GM23248 (cell line): ENCODE data around the gene CST11. TPM values are rescaled to one million over a fixed set of nuclear protein-coding genes. Genes with fewer than 3 reads are reported as not detected.

Source experiments
- DNase-seq: peaks from one replicate; pipeline ENCODE4 v3.0.0-alpha.2; 2015
- H2AFZ ChIP-seq: fragments of 200-600 bp; sonication (generic); 2 replicates; pipeline ENCODE4 v1.6.1; 2016; ENCODE audit warnings: antibody characterized with exemption
- H3F3A ChIP-seq: fragments of 200-600 bp; sonication (generic); 2 replicates; pipeline ENCODE4 v1.6.1; 2016; ENCODE audit warnings: mild to moderate bottlenecking, antibody characterized with exemption, mixed run types; ENCODE audit not compliant: insufficient read depth
- H3K27ac ChIP-seq: fragments of 200-600 bp; sonication (generic); 2 replicates; pipeline ENCODE4 v1.5.1; 2016; ENCODE audit warnings: mild to moderate bottlenecking
- H3K27me3 ChIP-seq: fragments of 200-600 bp; sonication (generic); replicated peaks from 2 replicates; pipeline ENCODE4 v1.6.1; 2016; ENCODE audit warnings: mild to moderate bottlenecking; ENCODE audit not compliant: insufficient read depth
- H3K36me3 ChIP-seq: fragments of 200-600 bp; sonication (generic); 2 replicates; pipeline ENCODE4 v1.6.1; 2016; ENCODE audit warnings: low read depth, mild to moderate bottlenecking
- H3K4me1 ChIP-seq: fragments of 200-600 bp; sonication (generic); 2 replicates; pipeline ENCODE4 v1.6.1; 2016; ENCODE audit warnings: mild to moderate bottlenecking; ENCODE audit not compliant: insufficient read depth
- H3K4me2 ChIP-seq: fragments of 200-600 bp; sonication (generic); one replicate; pipeline ENCODE4 v1.6.1; 2016; ENCODE audit warnings: mild to moderate bottlenecking; ENCODE audit not compliant: unreplicated experiment
- H3K4me3 ChIP-seq: fragments of 200-600 bp; sonication (generic); 2 replicates; pipeline ENCODE4 v1.5.1; 2016; ENCODE audit warnings: mild to moderate bottlenecking
- H3K79me2 ChIP-seq: fragments of 200-600 bp; sonication (generic); 2 replicates; pipeline ENCODE4 v1.6.1; 2016; ENCODE audit warnings: mild to moderate bottlenecking; ENCODE audit not compliant: insufficient read depth
- H3K9ac ChIP-seq: fragments of 200-600 bp; sonication (generic); 2 replicates; pipeline ENCODE4 v1.6.1; 2016; ENCODE audit warnings: mild to moderate bottlenecking
- H3K9me2 ChIP-seq: fragments of 200-600 bp; sonication (generic); 2 replicates; pipeline ENCODE4 v1.6.1; 2016; ENCODE audit warnings: mixed run types, mild to moderate bottlenecking, moderate library complexity; ENCODE audit not compliant: insufficient read depth
- H3K9me3 ChIP-seq: fragments of 200-600 bp; sonication (generic); one replicate; pipeline ENCODE4 v1.6.1; 2017; ENCODE audit warnings: low read depth
- H4K20me1 ChIP-seq: fragments of 200-600 bp; sonication (generic); 2 replicates; pipeline ENCODE4 v1.6.0; 2016; ENCODE audit not compliant: insufficient read depth
- EZH2 ChIP-seq: fragments of 200-600 bp; sonication (generic); IDR thresholded peaks from 2 replicates; pipeline ENCODE4 v1.6.1; 2018; ENCODE audit warnings: antibody characterized with exemption, mild to moderate bottlenecking; ENCODE audit not compliant: insufficient read depth, poor library complexity, severe bottlenecking
- EZH2phosphoT487 ChIP-seq: fragments of 200-600 bp; sonication (generic); IDR thresholded peaks from 2 replicates; pipeline ENCODE4 v1.6.1; 2018; ENCODE audit warnings: antibody characterized with exemption, moderate library complexity, mild to moderate bottlenecking, low read depth; ENCODE audit not compliant: insufficient read depth
- WGBS, 2 experiments: methylation state at CpG; one replicate each; pipeline ENCODE4 v1.1.6; 2015 to 2017; ENCODE audit warnings: low lambda C conversion rate in 2 of 2, low coverage in 1 of 2; ENCODE audit errors: missing lambda C conversion rate in 2 of 2; 5-methylcytosine and 5-hydroxymethylcytosine counted together
- in situ Hi-C: fragments of 300-500 bp; cut with MboI; formaldehyde crosslinking; loops from 2 replicates; pipeline ENCODE4 v1.15.0; 2020
- polyA plus RNA-seq: library from polyadenylated mRNA; unstranded; fragments of >200 nt; fragmentation: Nextera tagmentation; extraction: Ambion mirVana; gene quantifications from 2 replicates; pipeline ENCODE4 v1.2.1, GENCODE V29; 2016
- small RNA-seq: library from RNA; depleted of rRNA; stranded (forward); fragments of <200 nt; gene quantifications from one replicate; pipeline ENCODE3, GENCODE V24; 2014; ENCODE audit warnings: low read depth, low replicate concordance
- total RNA-seq: library from RNA; depleted of rRNA; stranded (reverse); fragments of >200 nt; shearing (Covaris generic); gene quantifications from 2 replicates; pipeline ENCODE4 v1.2.3, GENCODE V29; 2014; rRNA removed

Gene CST11
- total and polyA plus RNA-seq, 2 experiments from 2014 or later, result not detected

DNA sequence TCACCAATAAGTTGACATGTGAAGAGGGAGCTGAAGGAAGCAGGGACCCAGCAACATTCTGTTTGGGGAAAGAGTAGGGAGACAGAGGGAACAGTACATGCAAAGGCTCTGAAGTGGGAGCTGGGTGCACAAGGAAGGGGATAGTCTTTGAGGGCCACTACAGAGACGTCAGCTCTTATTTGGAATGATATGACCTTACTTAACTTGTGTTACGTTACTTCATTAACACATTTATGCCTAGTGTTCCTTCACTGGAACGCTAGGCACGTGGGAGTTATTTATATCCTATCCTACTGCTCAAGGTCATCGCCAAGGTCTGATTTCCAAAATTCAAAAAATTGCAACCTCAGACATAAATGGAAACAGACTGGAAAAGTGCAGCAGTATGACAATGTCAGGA, 51.6 kb downstream of the CST11 start:
- peaks cover 87% of the 10 kb centered on the region for H3K79me2 ChIP-seq
- in situ Hi-C loops, result no loop called here
- 0 out of 2 replicates have a peak, but pooled peaks cover 4% of the 10 kb centered on the region for H4K20me1 ChIP-seq
- H2AFZ ChIP-seq, result no peak overlapping the region
- H3K9ac ChIP-seq, result no peak overlapping the region
- no peaks in the 10 kb centered on the region for H3K9me2 ChIP-seq
- H3F3A ChIP-seq, result peaks cover 15% of the 10 kb centered on the region
- H3K4me1 ChIP-seq, result peaks cover 18% of the 10 kb centered on the region
- H3K27ac ChIP-seq, result no peak overlapping the region
- H3K36me3 ChIP-seq, result no peaks in the 10 kb centered on the region
- H3K9me3 ChIP-seq, result no peaks in the 10 kb centered on the region
- WGBS, 2 experiments, result 96 to 98% methylated on average over 5 of the region's 5 CpGs
- no peak overlapping the region for H3K4me3 ChIP-seq
- H3K4me2 ChIP-seq, result no peak overlapping the region
- no peak for DNase-seq
- no peaks in the 10 kb centered on the region for H3K27me3 ChIP-seq
- TF ChIP-seq EZH2phosphoT487, result no peak
- TF ChIP-seq EZH2, result no peak

Small RNAs within 50 kb of the gene (small RNA-seq; reads per million reads assigned to genes)
- not detected for gene RF00019

Other genes starting within 250 kb of the CST11 start
- 31.5 and 31.7 TPM in 2 replicates for gene NXT1, start 102.1 kb downstream of the CST11 start, total RNA-seq
- 28.5 and 29.8 TPM in 2 replicates for gene NXT1, start 102.1 kb downstream of the CST11 start, polyA plus RNA-seq
- gene GZF1, start 90.7 kb downstream of the CST11 start, total RNA-seq, result 11.0 and 12.3 TPM in 2 replicates
- 5.9 and 6.3 TPM in 2 replicates for gene GZF1, start 90.7 kb downstream of the CST11 start, polyA plus RNA-seq
- 8.1 and 9.9 TPM in 2 replicates for gene NAPB, start 31.4 kb downstream of the CST11 start, total RNA-seq
- 5.4 and 5.9 TPM in 2 replicates for gene NAPB, start 31.4 kb downstream of the CST11 start, polyA plus RNA-seq
- gene CSTL1, start 13.2 kb downstream of the CST11 start, total RNA-seq, result not detected in 2 replicates
- not detected in 2 replicates for gene CSTL1, start 13.2 kb downstream of the CST11 start, polyA plus RNA-seq
- gene CST8, start 38.2 kb upstream of the CST11 start, total RNA-seq, result not detected in 2 replicates
- not detected in 2 replicates for gene CST8, start 38.2 kb upstream of the CST11 start, polyA plus RNA-seq
- not detected in 2 replicates for gene CST9L, start 115.6 kb upstream of the CST11 start, total RNA-seq
- gene CST9L, start 115.6 kb upstream of the CST11 start, polyA plus RNA-seq, result not detected in 2 replicates
- not detected in 2 replicates for gene CST9, start 153.0 kb upstream of the CST11 start, total RNA-seq
- not detected in 2 replicates for gene CST9, start 153.0 kb upstream of the CST11 start, polyA plus RNA-seq
- 396 and 478 TPM in 2 replicates for gene CST3, start 185.1 kb upstream of the CST11 start, total RNA-seq
- gene CST3, start 185.1 kb upstream of the CST11 start, polyA plus RNA-seq, result 782 and 784 TPM in 2 replicates
- gene CST4, start 236.2 kb upstream of the CST11 start, total RNA-seq, result not detected in 2 replicates
- not detected in 2 replicates for gene CST4, start 236.2 kb upstream of the CST11 start, polyA plus RNA-seq